Fibroblast of the conjunctiva (primary cell): ENCODE data around the gene KCNH5.

ENCODE experiments used
- DNase-seq: peaks from one replicate; pipeline ENCODE4 v3.0.0-alpha.2; 2010; ENCODE audit warnings: low read depth

The KCNH5 gene

GRCh38 chr14:63045234-63045611 lies at the start of gene KCNH5:
Gene KCNH5, minus strand, starts transcription at chr14:63045458. Its CDS starts 272 bp downstream, at chr14:63045186.
- DNase-seq: no peak

GRCh38 chr14:63091394-63091996 lies 46.2 kb upstream of the KCNH5 start:
- no peak for DNase-seq

GRCh38 chr14:63088865-63089264 lies 43.6 kb upstream of the KCNH5 start:
- DNase-seq: no peak

GRCh38 chr14:63078569-63078968 lies 33.3 kb upstream of the KCNH5 start:
- no peak for DNase-seq

DNA sequence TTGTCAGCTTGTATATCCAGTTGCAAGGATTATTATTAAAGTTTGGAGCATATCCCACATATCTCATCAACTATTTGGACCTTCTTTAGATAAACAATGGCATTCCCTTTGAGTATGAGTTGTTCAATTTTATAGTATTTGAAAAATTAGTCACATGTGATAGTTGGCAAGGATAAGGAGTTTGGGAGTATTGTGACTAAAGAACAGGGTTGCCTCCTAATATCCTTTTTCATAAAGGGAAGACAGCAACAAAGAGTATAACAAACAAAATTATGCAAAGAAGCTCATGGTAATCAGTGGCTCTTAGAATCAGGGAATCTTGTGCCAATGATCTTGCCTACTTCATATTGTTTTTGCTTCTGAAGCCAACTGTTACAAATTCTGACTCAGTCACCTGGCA lies 31.2 kb upstream of the KCNH5 start:
- DNase-seq: no peak

- no peak for DNase-seq
Measured at GRCh38 chr14:63055631-63056030, 10.4 kb upstream of the KCNH5 start.

DNA sequence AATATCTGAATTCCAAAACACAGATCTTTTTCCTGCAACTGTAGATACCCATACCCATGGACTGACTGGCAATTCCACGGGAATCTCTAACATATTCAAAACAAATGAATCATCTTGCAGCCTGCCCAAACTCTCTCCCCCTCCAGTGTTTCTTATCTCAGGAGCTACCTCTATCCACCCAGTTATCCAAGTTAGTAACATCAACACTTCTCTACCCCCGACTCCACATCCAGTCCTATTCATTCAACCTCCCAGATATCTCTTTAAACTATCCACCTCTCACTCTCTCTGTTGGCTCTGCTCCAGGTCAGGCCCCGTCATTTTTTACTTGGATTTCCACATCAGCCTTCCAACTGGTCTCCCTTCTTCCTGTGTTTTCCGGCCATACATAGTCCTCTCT lies 6.7 kb upstream of the KCNH5 start:
- DNase-seq: no peak

GRCh38 chr14:63051301-63051700 lies 6.0 kb upstream of the KCNH5 start:
- no peak for DNase-seq

DNA sequence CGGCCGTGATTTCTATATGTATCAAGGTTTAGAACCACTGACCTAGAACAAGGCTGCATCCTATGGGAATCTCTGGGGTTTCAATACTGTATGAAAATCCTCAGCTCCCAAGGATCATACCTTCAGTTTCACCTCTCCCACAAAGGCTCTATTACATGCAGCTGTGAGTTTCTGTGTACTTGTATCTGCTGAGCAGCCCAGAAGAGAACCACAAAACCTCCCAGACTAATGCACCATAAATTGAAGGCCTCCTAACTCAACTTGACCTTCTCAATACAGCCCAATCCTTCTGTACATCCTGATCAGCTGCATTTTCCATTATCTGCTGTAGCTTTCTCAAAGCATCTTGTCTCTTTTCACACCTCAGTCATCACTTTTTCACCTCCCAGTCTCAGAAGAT lies 5.4 kb upstream of the KCNH5 start:
- DNase-seq: no peak

DNA sequence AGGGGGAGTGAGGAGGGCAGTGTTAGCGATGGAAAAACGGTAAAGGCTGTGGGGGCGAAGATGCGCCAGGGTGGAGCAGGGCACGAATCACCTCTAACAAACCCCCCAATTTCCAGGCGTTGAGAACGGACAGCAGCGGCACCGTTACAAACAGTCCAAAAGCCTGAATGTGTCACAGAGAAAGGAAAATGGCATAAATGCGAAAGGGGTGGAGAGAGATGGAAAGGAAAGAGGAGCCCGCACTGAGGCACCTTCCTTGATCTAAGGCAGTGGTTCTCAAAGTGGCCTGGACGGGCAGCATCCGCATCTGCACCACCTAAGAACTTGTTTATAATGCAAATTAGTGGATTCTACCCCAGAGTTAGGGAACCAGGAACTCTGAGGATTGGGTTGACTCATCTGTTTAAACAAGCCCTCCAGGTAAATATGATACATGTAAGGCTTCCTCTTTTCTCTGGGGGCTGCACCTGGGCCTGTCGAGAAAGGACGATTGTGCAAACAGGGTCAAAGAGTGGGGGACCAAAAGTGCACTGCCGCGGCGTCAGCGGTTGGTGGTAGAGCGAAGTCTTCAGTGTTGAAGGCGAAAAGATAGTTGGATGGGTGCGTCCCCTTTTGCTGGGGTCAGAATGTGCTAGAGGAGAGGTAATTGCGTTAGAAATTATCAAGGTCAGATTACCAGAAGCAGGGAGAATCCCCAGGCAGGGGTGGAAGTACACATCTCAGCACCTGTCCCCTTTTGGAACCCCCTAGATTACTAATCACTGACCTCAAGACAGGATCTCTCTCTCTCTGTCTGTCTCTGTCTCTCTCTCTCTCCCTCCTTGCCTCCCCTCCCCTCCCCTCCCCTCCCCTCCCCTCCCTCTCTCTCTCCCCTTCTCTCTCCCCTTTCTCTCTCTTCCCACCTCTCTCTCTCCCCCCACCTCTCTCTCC lies 1.3 kb upstream of the KCNH5 start:
- DNase-seq: no peak

DNA sequence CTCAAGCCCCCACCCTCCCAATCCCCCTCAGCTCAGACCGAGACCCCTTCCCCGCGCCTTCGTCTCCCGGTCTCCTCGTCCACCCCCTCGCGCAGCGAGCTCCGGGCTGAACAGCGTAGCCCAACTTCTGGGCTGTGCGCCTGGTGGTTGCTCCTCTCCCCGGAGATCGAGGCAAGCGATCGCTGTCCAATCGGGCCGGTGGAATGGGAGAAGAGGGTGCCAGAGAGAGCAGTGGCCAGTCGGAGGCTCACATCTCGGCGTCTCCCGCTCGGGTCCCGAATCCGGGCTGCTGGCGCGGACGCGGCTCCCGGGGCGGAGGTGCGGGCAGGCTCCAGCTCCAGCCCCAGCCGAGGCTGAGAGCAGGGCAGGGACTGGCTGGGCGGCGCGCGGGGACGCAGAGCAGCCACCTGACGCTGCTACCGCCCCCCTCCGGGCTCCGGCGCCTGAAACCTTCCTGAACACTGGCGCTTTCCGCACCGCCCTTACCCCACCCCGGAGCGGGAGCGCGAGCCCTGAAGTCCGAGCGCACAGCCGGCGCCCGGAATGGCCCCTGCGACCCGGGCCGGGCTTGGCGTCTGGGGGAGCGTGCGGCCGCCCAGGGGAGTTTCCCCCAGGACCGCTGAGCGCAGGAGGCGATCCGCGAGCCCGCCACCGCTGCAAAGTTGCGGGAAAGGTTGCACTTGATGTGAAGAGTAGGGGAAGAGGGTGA lies 508 bp upstream of the KCNH5 start:
- no peak for DNase-seq

- peak; percentile 26 for DNase-seq
Measured at GRCh38 chr14:63039866-63040265, 5.4 kb downstream of the KCNH5 start.

GRCh38 chr14:63032641-63033040 lies 12.6 kb downstream of the KCNH5 start:
- no peak for DNase-seq

GRCh38 chr14:63032076-63032475 lies 13.2 kb downstream of the KCNH5 start:
- DNase-seq: no peak

DNA sequence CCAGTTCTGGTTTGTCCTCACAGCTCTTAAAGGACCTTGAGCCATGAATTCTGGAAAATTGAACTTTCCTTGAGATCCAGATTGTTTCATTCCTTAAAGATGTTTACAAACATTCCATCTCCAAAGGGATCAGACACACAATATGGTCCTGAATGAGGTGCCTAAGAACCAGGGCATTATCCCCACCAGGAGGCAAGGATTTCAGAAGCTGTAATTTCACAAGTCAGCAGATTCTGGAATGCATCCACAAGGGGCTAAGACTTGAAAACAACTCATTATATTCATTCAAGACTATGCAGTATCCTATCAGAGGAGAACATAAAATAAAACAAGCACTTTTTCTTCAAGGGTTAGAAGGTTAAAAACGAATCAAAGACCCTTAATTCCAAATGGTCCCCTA lies 15.1 kb downstream of the KCNH5 start:
- DNase-seq: no peak

- no peak for DNase-seq
Measured at GRCh38 chr14:63027719-63028118, 17.5 kb downstream of the KCNH5 start.

DNA sequence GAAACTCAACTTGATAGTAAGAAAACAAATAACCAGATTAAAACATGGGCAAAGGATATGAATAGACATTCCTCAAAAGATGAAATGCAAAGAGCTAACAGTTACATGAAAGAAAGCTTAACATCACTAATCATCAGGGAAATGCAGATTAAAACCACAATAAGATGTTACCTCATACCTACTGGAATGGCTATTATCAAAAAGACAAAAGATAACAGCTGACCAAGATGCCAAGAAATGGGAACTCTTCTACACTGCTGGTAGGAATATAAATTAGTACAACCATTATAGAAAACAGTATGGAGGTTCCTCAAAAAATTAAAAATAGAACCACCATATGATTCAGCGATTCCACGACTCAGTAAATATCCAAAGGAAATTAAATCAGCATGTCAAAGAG lies 18.8 kb downstream of the KCNH5 start:
- DNase-seq: no peak

DNA sequence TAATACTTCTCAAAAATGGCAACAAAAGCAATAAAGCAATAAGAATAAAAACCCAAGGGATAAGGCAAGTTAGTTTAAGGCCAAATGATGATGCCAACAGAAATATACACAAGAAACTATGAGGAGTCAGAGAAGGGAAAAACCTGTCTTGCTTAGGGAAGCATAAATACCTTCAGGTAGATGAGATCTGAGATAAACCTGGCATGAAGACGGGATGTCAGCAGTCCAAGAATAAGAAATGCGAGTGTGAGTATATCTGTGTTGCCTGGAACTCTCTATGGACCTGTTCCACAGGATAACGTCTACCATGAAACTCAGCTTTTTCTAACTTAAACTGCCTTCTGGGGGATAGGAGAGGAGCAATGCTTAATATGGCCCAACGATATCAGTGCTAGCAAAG lies 30.6 kb downstream of the KCNH5 start:
- no peak for DNase-seq

- no peak for DNase-seq
Measured at GRCh38 chr14:63012171-63012570, 33.1 kb downstream of the KCNH5 start.

- no peak for DNase-seq
Measured at GRCh38 chr14:63011623-63012022, 33.6 kb downstream of the KCNH5 start.

DNA sequence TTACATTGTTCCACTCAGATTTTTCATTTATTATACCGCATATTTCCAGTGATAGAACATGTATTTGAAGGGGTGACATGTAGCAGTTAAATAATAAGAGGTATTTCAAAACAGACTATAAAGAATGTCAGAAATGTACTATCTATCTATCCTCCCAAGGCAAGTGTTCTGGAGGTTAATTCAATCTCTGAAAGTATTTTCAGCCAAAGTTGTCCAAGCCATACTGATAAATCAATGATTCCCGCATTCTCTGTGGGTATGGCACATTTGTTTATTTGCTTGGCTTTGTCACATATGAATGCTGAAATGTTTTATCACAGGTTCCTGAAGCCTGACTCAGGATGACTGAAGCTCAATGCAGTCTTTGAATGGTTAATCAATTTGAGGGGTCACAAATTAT lies 35.8 kb downstream of the KCNH5 start:
- DNase-seq: no peak

DNA sequence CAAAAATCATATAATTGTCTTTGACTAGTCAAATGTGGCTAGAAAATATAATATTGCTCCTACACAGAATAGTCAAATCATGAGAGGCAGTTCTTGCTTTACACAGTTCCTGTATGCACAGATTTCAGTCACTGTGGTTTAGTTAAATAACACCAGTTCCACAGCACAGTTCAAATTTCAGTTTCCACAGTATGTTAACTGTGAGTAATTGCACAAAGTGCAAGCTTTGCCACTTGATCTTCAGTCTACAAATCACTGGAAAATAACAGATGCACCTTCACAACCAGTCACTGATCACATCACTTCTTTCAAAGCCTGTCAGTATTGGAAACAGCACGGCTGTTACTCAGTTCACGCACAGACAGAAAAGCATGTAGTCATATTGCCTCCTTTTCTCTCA lies 38.7 kb downstream of the KCNH5 start:
- DNase-seq: no peak

DNA sequence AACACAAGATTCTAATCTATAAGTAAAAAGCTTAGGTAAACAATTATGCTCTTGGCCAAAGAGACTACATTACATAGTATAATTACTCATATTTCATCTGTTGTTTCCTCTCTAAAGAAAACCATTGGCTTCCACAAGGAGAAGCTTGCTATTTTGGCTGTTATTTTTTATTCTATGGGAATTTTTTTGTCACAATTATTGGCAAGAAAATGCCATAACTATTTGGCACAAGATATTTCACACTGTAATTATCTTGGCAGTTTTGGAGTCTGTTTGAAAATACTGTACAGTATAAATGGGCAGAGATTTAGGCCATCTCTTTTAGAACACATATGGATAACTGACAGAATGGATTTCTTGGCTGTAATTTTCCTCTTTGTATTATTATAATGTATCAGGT lies 51.2 kb downstream of the KCNH5 start:
- no peak for DNase-seq
